Measurements from ENCODE around the gene CYB561.

The CYB561 gene

GRCh38 chr17:63433746-63434591 lies 12.1 kb downstream of the CYB561 start:
- DNase-seq (ENCODE audit: low read depth), result peak; percentile 90

GRCh38 chr17:63431939-63432804 lies 13.9 kb downstream of the CYB561 start:
- DNase-seq (ENCODE audit: low read depth), result peak; percentile 77

- no peak for DNase-seq (ENCODE audit: low read depth)
Observed at GRCh38 chr17:63431618-63431938, 14.5 kb downstream of the CYB561 start.

DNA sequence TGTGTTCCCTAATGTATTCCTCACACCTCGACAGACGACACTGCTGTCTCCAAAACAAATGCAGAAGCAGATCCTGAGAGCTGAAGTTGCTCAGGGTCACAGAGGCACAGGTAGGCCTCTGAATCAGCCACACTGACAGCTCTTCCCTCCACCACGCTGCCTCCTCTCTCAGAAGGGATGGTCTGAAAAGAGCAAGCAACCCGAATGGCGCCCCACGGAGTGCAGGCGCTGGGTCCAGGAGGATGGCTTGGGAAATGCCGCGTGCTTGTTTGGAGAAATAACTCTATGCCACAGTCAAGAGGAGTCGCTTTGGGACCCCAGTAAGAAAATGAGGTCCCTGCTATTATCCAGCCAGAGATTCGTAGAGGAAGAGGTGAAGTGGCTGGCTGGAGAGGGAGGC lies 15.9 kb downstream of the CYB561 start:
- no peak for DNase-seq (ENCODE audit: low read depth)

- DNase-seq (ENCODE audit: low read depth), result no peak
Observed at GRCh38 chr17:63429766-63430165, 16.3 kb downstream of the CYB561 start.

DNA sequence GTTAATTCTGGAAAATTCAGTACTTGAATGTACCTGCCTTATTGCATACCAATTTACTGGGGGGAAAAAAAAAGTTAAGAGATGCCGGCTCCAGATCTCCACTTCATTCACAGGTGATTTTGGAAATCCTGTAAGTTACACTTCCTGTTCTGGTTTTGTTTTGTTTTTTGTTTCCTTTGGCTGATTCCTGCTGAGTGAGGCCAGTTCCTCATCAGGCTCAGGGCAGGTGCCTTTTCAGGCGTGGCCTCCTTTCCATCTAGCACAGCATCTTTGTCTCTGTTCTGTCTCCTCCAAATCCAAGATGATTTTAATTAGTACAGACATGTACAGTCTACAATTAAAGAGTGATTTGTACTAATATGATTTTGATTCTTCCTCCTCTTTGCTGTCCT lies 19.2 kb downstream of the CYB561 start:
- no peak for DNase-seq (ENCODE audit: low read depth)

DNA sequence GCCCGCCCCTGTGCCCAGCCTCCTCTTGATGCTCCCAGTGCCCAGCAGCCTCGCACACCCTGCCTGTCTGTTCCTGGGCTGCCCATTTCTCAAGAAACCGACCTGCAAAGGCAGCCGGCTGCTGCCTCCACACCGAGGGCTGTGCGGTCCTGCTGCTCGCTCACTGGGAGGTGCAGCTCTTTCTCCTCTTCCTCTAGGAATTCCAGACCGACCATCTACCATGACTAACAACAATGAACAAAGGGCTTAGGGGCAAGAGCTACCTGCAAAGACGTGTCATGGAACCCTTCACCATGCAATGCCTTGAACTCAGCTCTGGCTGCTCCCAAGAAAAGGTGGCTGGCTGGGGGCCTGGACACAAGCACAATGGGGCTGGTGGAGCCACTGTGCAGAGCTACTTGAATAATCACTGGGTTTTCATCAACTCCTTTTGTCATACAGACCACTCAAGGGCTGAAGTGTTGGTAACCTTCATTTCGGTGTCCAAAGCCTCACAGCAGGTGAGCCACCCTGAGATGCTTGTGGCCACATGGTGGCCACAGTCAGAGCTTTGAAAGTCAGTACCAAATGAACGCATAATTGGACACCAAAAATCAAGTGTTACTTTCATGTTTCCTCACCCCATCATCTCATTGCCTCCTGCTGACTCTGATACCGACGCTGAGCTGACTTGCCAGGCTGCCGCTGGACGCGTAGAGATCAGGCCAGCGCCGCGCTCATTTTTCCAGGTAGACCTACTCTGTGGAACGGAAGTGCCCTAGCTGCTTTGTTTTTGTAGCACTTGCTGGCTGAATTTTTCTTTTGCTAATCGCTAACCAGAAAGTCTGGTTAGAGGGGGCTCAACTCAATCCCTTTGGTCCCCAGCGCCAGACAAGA lies 19.8 kb downstream of the CYB561 start:
- no peak for DNase-seq (ENCODE audit: low read depth)

GRCh38 chr17:63425483-63425882 lies 20.6 kb downstream of the CYB561 start:
- DNase-seq (ENCODE audit: low read depth), result peak; percentile 68

- DNase-seq (ENCODE audit: low read depth), result no peak
Observed at GRCh38 chr17:63423963-63424362, 22.1 kb downstream of the CYB561 start.

GRCh38 chr17:63423251-63423950 lies 22.7 kb downstream of the CYB561 start:
- DNase-seq (ENCODE audit: low read depth), result no peak

DNA sequence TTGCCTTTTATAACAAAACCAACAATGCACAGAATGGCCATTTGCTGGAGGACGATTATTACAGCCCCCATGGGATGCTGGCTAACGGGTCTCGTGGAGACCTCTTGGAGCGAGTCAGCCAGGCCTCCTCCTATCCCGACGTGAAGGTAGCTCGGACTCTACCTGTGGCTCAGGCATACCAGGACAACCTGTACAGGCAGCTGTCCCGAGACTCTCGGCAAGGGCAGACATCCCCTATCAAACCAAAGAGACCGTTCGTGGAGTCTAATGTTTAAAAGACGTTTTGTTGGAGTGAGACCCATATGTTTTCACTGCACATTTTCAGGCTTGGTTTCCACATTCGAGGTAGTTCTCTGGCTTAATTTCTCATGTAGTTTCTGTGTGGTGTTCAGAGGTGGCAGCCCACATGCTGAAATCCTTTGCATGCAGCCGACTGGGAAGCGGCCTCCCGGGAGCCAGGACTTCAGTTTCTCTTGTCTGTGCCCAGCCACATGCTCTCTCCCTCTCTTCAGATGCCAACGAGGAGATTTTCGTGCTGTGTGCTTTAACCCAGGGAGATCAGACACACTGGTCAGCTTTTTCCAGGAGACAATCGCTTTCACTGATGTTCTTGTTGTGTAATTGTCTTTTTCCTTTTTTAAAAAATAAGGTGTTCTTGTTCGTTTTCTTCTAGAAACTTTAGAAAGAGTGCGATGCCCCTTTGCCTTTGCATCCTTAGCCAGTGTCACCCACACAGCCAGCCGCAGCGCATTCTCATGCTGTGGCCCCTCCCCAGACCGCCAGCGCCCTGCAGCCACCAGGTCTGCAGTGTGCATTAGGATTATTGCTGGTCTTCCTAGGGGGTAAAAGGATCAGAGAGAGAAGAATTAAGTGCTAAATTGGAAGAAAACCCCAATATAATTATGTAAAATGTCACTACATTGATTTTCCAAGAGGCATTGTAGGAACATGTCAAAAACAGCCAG lies 24.1 kb downstream of the CYB561 start:
- DNase-seq (ENCODE audit: low read depth), result no peak

GRCh38 chr17:63420868-63421680 lies 25.0 kb downstream of the CYB561 start:
- no peak for DNase-seq (ENCODE audit: low read depth)

- DNase-seq (ENCODE audit: low read depth), result no peak
Observed at GRCh38 chr17:63419949-63420867, 25.9 kb downstream of the CYB561 start.

- no peak for DNase-seq (ENCODE audit: low read depth)
Observed at GRCh38 chr17:63419398-63419797, 26.7 kb downstream of the CYB561 start.

DNA sequence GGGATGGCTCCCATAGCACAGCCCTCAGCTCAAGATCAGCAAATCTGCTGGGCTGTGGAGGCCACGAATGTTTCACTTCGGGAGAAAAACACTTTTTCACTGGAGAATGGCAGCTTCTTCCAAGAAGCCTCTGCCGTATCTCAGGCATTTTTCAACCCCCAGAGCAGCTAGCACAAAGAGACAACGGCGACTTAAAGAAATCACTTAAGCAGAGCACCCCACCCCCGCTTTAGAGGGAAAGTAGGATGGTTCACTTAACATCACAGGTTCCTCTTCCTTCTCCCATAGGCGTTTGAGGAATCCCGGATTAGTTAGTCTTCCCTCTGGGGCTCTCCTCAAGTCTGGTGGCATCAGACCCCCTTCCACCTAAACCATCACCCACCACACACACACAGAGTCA lies 27.6 kb downstream of the CYB561 start:
- DNase-seq (ENCODE audit: low read depth), result no peak

- DNase-seq (ENCODE audit: low read depth), result no peak
Observed at GRCh38 chr17:63414222-63414621, 31.9 kb downstream of the CYB561 start.

DNA sequence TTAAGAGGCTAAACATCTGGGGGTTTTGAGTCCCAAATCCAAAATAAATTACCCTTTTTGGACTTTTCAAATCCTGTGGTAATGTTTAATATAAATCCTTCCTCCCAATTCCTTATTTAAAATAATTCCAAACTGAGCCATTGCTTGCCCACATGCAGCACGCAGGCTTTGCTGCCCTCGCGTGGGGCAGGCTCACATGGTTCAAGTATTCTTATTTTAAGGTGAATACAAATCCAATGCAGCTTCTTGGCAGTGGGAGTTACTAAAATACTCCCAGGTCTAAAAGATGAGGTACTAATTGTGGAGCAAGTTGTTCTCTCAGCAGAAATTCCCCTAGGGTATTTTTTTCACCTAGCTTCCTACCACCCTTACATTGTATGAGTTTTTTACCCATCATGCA lies 33.0 kb downstream of the CYB561 start:
- no peak for DNase-seq (ENCODE audit: low read depth)

- DNase-seq (ENCODE audit: low read depth), result no peak
Observed at GRCh38 chr17:63412234-63412633, 33.9 kb downstream of the CYB561 start.
